ENCODE results near the gene NDRG4.

DNA sequence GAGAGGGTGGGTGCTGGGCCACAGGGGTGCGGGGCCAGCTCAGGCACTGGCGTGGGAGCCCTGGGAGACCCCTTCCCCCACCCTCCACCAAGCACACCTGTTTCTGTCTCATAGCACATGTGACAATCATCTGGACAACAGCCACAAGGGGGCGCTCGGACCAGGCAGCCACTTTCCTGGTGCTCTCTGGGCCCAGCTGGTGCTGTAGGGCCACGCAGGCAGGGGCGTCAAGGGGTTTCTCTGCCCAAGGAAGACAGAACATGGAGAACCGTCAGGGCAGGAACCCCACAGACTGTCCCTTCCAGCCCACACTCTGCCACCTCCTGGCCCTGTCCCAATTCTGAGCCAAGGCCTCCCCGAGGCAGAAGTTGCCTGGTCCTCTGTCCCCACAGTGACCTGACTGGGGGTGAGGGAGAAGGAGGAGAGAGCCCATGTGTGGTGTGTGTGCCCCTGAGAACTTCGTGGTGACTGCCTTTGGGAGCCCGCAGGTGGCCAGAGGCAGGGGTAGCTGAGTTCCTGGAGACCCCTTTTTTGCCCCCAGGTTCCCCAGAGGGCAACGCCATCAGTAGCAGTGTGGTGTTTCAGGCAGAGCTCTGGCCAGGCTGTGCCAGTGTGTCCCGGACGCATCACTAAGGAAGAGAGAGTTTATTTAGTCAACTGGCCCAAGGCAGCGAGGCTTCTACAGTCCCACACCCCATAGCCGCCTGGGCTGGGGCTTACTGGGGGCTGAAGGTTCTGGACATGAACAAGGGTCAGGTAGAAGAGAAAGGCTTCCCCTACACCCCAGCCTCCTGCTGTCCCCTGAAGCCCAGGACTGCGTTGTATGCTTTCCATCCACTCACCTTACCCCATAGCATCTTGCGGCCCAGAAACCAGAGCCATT lies 12.2 kb downstream of the NDRG4 start:
- TF ChIP-seq CTCF (IDR thresholded peaks at IDR 0.05), result peak; percentile 64 to 78 (median 74)
- TF ChIP-seq POLR2AphosphoS5 (IDR thresholded peaks at IDR 0.05), result no peak

Data from transverse colon (tissue), 4 donors.